ENCODE results near the gene IGF2BP2. TPM values are rescaled to one million over a fixed set of nuclear protein-coding genes. Genes with fewer than 3 reads are reported as not detected.
"Not testable (repeated sequence)": the region's sequence is repeated elsewhere in the genome, so short reads cannot be mapped to it uniquely, and the experiment has no call there.

IGF2BP2 gene
- total RNA-seq, 2 experiments from 2014 or later, result 0.09 TPM; not detected in 1

GRCh38 chr3:185713015-185713414 is 111.8 kb downstream of the IGF2BP2 start:
- CTCF ChIA-PET, result no interaction called here
- peaks cover 18% of the 10 kb centered on the region for H3K27me3 Mint-ChIP-seq
- H3K27ac Mint-ChIP-seq, result no peak overlapping the region
- no peaks in the 10 kb centered on the region for H3K4me1 Mint-ChIP-seq
- no peaks in the 10 kb centered on the region for H3K36me3 Mint-ChIP-seq
- no peak for DNase-seq
- no peak overlapping the region for H3K4me3 Mint-ChIP-seq
- no peaks in the 10 kb centered on the region for H3K9me3 Mint-ChIP-seq (ENCODE audit: low read depth)
- no peak for ATAC-seq

GRCh38 chr3:185712337-185712736 is 112.5 kb downstream of the IGF2BP2 start:
- ATAC-seq, result no peak
- no peak for DNase-seq
- no peaks in the 10 kb centered on the region for H3K36me3 Mint-ChIP-seq
- no peaks in the 10 kb centered on the region for H3K9me3 Mint-ChIP-seq (ENCODE audit: low read depth)
- H3K4me3 Mint-ChIP-seq, result no peak overlapping the region
- H3K4me1 Mint-ChIP-seq, result no peaks in the 10 kb centered on the region
- no peak overlapping the region for H3K27ac Mint-ChIP-seq
- CTCF ChIA-PET, result no interaction called here
- H3K27me3 Mint-ChIP-seq, result peaks cover 24% of the 10 kb centered on the region

DNA sequence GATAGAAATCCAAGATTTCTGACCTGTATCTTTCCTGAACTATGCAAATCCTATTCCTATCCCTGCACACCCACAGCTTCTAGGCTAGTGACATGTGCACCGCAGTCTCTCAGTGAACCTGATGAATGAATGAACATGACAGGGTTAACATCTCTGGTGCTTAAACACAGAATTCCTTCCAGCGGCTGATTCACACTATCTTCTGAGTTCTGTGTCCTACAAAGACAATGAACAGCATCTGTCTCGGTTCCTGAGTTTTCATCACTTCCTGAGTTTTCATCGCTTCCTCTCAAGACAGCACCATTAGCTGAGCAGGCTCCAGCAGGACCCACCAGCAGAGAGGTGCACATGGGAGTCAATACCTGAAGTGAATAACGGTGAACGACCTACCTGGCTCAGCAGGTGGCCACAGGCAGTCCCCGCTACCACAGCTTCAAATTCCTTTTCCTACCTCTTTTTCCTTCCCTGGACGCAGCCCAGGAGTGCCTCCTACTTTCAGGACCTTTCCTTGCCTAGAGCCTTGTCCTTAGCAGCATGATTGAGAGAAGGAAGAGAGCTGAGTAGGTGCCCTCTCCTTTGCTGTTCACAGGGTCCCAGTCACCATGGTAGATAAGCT is 113.5 kb downstream of the IGF2BP2 start:
- CTCF ChIA-PET, result no interaction called here
- H3K4me1 Mint-ChIP-seq, result no peaks in the 10 kb centered on the region
- peaks cover 25% of the 10 kb centered on the region for H3K27me3 Mint-ChIP-seq
- no peak overlapping the region for H3K27ac Mint-ChIP-seq
- no peaks in the 10 kb centered on the region for H3K36me3 Mint-ChIP-seq
- peak; percentile 33 for DNase-seq
- H3K4me3 Mint-ChIP-seq, result no peak overlapping the region
- H3K9me3 Mint-ChIP-seq (ENCODE audit: low read depth), result no peaks in the 10 kb centered on the region
- ATAC-seq, result no peak

GRCh38 chr3:185709251-185709955 is 115.4 kb downstream of the IGF2BP2 start:
- no peak for ATAC-seq
- Mint-ChIP-seq H3K27ac (no peak overlapping the region), H3K9me3 (ENCODE audit: low read depth) (no peaks in the 10 kb centered on the region), H3K27me3 (peaks cover 29% of the 10 kb centered on the region), H3K36me3 (no peaks in the 10 kb centered on the region), H3K4me1 (no peaks in the 10 kb centered on the region), H3K4me3 (no peak overlapping the region)
- CTCF ChIA-PET, result no interaction called here
- peak; percentile 9 for DNase-seq

- CTCF ChIA-PET, result no interaction called here
- Mint-ChIP-seq H3K36me3 (no peaks in the 10 kb centered on the region), H3K4me1 (no peaks in the 10 kb centered on the region), H3K27ac (no peak overlapping the region), H3K4me3 (no peak overlapping the region), H3K9me3 (ENCODE audit: low read depth) (no peaks in the 10 kb centered on the region), H3K27me3 (peaks cover 30% of the 10 kb centered on the region)
- DNase-seq, result peak; percentile 3
- no peak for ATAC-seq
Observed at GRCh38 chr3:185708392-185708791, 116.5 kb downstream of the IGF2BP2 start.

DNA sequence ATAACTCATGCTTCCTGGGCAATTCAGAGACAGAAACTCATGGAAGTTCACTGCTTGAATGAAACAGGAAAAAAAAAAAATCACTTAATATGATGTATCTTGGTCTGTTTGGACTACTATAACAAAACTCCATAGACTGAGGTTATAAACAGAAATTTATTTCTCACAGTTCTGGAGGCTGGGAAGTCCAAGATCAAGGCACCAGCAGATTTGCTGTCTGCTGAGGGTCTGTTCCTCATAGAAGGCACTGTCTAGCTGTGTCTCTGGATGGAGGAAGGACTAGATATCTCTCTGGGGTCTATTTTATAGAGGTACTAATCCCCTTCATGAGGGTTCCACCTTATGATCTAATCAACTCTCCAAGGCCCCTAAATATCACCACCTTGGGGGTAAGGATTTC is 119.3 kb downstream of the IGF2BP2 start:
- CTCF ChIA-PET, result no interaction called here
- Mint-ChIP-seq H3K9me3 (ENCODE audit: low read depth) (no peaks in the 10 kb centered on the region), H3K4me1 (no peaks in the 10 kb centered on the region), H3K27me3 (peaks cover 34% of the 10 kb centered on the region), H3K36me3 (no peaks in the 10 kb centered on the region), H3K27ac (no peak overlapping the region), H3K4me3 (no peak overlapping the region)
- ATAC-seq, result no peak
- DNase-seq, result no peak

DNA sequence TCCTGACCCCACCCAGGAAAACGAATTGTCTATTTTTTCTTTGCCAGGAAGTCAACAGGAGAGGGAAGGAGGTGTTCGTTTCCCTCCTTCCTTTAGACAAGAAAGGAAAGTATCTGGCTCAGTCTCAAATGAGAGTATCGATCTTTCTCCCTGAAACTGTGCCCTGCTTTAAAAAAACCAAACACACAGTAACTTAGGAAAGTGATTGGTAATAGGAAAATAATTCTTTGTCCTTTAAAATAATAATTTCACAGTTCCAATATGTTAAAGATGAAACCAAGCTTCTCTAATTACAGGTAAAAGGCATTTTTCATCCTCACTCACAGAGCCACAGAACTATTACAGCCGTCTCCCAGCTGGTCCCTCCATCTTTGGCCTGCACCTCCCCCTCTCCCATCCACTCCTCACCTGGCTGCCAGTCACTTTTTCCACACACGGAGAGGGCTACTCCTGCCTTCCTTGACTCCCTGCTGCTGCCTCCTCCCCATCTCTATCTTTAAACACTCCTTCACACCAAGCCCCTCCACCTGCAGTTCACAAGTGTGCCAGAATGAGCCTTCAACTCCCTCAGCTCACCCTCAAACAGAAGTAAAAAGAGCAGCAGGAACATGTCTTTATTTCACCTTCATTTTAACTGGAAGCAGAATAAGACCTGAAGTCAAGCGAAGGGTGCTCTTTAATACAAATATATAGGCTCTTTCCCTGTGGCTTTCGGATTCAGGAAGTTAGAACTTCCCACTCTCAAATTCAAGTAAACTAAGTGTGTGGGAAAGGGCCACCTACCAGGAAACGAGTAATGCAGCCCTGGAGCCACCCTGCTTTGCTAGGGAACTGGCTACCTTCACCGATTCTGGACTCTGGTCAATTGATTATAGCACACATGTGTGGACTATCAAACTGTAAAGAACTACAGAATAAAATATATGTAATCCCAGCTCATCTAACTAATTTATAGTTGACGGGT is 122.3 kb downstream of the IGF2BP2 start:
- Mint-ChIP-seq H3K4me1 (no peaks in the 10 kb centered on the region), H3K9me3 (ENCODE audit: low read depth) (no peaks in the 10 kb centered on the region), H3K4me3 (no peak overlapping the region), H3K36me3 (no peaks in the 10 kb centered on the region), H3K27me3 (peaks cover 34% of the 10 kb centered on the region), H3K27ac (no peak overlapping the region)
- ATAC-seq (no peak), DNase-seq (no peak)
- CTCF ChIA-PET, result no interaction called here

- Mint-ChIP-seq H3K36me3 (no peaks in the 10 kb centered on the region), H3K4me1 (no peaks in the 10 kb centered on the region), H3K27me3 (peaks cover 32% of the 10 kb centered on the region), H3K27ac (no peak overlapping the region), H3K9me3 (ENCODE audit: low read depth) (no peaks in the 10 kb centered on the region), H3K4me3 (no peak overlapping the region)
- ATAC-seq, result no peak
- no peak for DNase-seq
- CTCF ChIA-PET, result no interaction called here
Observed at GRCh38 chr3:185701611-185702261, 123.1 kb downstream of the IGF2BP2 start.

GRCh38 chr3:185699927-185700326 is 124.9 kb downstream of the IGF2BP2 start:
- H3K4me3 Mint-ChIP-seq, result no peak overlapping the region
- no peaks in the 10 kb centered on the region for H3K4me1 Mint-ChIP-seq
- DNase-seq, result no peak
- no peaks in the 10 kb centered on the region for H3K9me3 Mint-ChIP-seq (ENCODE audit: low read depth)
- CTCF ChIA-PET, result no interaction called here
- ATAC-seq, result no peak
- H3K27ac Mint-ChIP-seq, result no peak overlapping the region
- H3K36me3 Mint-ChIP-seq, result no peaks in the 10 kb centered on the region
- H3K27me3 Mint-ChIP-seq, result peaks cover 42% of the 10 kb centered on the region

DNA sequence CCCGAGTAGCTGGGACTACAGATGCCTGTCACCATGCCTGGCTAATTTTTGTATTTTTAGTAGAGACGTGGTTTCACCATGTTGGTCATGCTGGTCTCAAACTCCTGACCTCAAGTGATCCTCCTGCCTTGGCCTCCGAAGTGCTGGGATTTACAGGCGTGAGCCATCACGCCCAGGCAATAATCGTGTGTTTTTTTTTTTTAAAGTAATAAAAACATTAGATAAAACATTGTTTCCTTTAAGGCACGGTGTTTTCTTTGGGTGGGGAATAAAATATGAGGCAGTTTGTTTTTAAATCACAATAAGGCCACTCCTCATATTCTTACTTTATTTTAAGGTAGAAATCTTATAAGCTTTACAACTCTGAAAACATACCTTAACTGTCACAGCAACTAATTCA is 127.6 kb downstream of the IGF2BP2 start:
- DNase-seq; H3K36me3 Mint-ChIP-seq; H3K4me3 Mint-ChIP-seq; H3K9me3 Mint-ChIP-seq (ENCODE audit: low read depth); H3K27ac Mint-ChIP-seq; CTCF ChIA-PET; H3K4me1 Mint-ChIP-seq; ATAC-seq: not testable (repeated sequence)
- peaks cover 34% of the 10 kb centered on the region for H3K27me3 Mint-ChIP-seq

- H3K4me3 Mint-ChIP-seq, result no peak overlapping the region
- ATAC-seq (no peak), DNase-seq (no peak)
- H3K27me3 Mint-ChIP-seq, result peaks cover 29% of the 10 kb centered on the region
- H3K36me3 Mint-ChIP-seq, result no peaks in the 10 kb centered on the region
- H3K9me3 Mint-ChIP-seq (ENCODE audit: low read depth), result no peaks in the 10 kb centered on the region
- no peaks in the 10 kb centered on the region for H3K4me1 Mint-ChIP-seq
- H3K27ac Mint-ChIP-seq, result no peak overlapping the region
- CTCF ChIA-PET, result no interaction called here
Observed at GRCh38 chr3:185696039-185696438, 128.8 kb downstream of the IGF2BP2 start.

DNA sequence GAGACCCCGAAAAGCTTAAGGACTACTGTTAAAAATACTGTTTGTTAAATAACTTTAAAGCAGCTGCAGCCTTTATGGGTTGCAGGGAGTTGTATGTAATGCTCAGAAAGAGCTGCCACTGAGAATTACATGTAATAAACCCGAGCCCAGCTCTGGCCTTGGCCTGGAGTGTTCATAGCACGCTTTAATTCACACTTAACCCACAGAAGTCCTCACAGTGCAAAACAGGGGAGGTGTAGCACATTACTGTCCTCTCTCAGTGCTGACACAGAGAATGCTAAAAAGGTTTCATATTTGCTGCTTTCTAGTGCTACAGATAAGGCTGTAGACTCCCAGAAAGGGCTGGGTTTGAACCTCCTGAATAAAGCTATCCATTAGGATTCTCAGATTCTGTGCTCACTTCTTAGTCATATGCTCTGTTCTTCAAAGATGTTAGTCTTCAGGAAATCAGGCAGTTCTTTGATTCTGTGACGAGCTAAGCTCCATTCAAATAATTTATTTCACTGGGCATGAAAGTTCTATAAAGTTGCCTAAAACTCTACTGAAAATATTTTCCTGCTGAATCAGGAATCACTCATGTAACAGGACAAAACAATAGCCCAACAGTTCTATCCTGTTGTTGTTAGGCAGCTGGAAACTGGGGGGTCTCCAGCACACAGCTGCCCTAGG is 130.7 kb downstream of the IGF2BP2 start:
- H3K27me3 Mint-ChIP-seq, result peaks cover 25% of the 10 kb centered on the region
- no peaks in the 10 kb centered on the region for H3K36me3 Mint-ChIP-seq
- no peaks in the 10 kb centered on the region for H3K4me1 Mint-ChIP-seq
- DNase-seq (no peak), ATAC-seq (no peak)
- H3K4me3 Mint-ChIP-seq, result no peak overlapping the region
- no peaks in the 10 kb centered on the region for H3K9me3 Mint-ChIP-seq (ENCODE audit: low read depth)
- no peak overlapping the region for H3K27ac Mint-ChIP-seq
- CTCF ChIA-PET, result interaction anchor here (1.5 kb wide), 1 partner anchor 75 kb away, joined by 4 read pairs; no protein-coding TSS in a partner anchor

GRCh38 chr3:185691622-185692021 is 133.2 kb downstream of the IGF2BP2 start:
- no peak for DNase-seq
- CTCF ChIA-PET, result interaction anchor here (0.6 to 1.8 kb wide), 3 partner anchors 14 to 77 kb away, joined by 3 to 4 read pairs (median 4); no protein-coding TSS in a partner anchor
- Mint-ChIP-seq H3K9me3 (ENCODE audit: low read depth) (no peaks in the 10 kb centered on the region), H3K4me3 (no peak overlapping the region), H3K27me3 (peaks cover 21% of the 10 kb centered on the region), H3K36me3 (no peaks in the 10 kb centered on the region), H3K27ac (no peak overlapping the region), H3K4me1 (no peaks in the 10 kb centered on the region)
- no peak for ATAC-seq

All from activated CD8-positive, alpha-beta memory T cell treated with anti-CD3 and anti-CD28 coated beads, Interleukin-2, amount 10 ng/mL, durations not matched to agents 7 days and 5 days (primary cell).